Ovary (tissue), 3 donors: ENCODE data around the gene CCNDBP1.

ENCODE experiments used
- EP300 ChIP-seq: sonication (generic); formaldehyde crosslinking; IDR thresholded peaks from one replicate; pipeline ENCODE4 v1.6.1; 2017; ENCODE audit warnings: antibody characterized with exemption
- TF ChIP-seq, protein P1 (sequence below), 3 donors: fragments of 450-650 bp in 2 of 3; fragments of 200-600 bp in 1 of 3; IDR thresholded peaks; one replicate each; pipeline versions ENCODE4 v1.5.1 to v1.8.0; 2016 to 2022; ENCODE audit warnings: antibody characterized with exemption in 3 of 3, mild to moderate bottlenecking in 1 of 3
- donor health status: DM: no; HTN: no; CAD: no.

DNA sequence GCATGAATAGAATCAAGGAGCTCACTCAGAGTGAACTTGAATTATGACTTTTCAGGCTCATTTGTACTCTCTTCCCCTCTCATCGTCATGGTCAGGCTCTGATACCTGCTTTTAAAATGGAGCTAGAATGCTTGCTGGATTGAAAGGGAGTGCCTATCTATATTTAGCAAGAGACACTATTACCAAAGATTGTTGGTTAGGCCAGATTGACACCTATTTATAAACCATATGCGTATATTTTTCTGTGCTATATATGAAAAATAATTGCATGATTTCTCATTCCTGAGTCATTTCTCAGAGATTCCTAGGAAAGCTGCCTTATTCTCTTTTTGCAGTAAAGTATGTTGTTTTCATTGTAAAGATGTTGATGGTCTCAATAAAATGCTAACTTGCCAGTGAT, 9.6 kb downstream of the CCNDBP1 start:
- TF ChIP-seq, protein P1, sequence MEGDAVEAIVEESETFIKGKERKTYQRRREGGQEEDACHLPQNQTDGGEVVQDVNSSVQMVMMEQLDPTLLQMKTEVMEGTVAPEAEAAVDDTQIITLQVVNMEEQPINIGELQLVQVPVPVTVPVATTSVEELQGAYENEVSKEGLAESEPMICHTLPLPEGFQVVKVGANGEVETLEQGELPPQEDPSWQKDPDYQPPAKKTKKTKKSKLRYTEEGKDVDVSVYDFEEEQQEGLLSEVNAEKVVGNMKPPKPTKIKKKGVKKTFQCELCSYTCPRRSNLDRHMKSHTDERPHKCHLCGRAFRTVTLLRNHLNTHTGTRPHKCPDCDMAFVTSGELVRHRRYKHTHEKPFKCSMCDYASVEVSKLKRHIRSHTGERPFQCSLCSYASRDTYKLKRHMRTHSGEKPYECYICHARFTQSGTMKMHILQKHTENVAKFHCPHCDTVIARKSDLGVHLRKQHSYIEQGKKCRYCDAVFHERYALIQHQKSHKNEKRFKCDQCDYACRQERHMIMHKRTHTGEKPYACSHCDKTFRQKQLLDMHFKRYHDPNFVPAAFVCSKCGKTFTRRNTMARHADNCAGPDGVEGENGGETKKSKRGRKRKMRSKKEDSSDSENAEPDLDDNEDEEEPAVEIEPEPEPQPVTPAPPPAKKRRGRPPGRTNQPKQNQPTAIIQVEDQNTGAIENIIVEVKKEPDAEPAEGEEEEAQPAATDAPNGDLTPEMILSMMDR (IDR thresholded peaks at IDR 0.05) = no peak
- no peak for TF ChIP-seq EP300
